ENCODE results near the gene UTP25.

GRCh38 chr1:209858561-209859103 lies 30.9 kb downstream of the UTP25 start:
- TF ChIP-seq CTCF (IDR thresholded peaks at IDR 0.05) (no peak), POLR2A (IDR thresholded peaks at IDR 0.05; ENCODE audit: low read depth) (no peak), POLR2AphosphoS5 (IDR thresholded peaks at IDR 0.05) (no peak)
